Panc1 (cell line): ENCODE data around the gene DCAF15. TPM values are rescaled to one million over a fixed set of nuclear protein-coding genes. Genes with fewer than 3 reads are reported as not detected.

Experiments
- ATAC-seq: fragments of 200-7000 bp; cut with Tn5 transposase; 2 replicates; pipeline ENCODE4 v1.9.1; 2020; ENCODE audit warnings: mild to moderate bottlenecking, moderate library complexity
- BruUV-seq: library from RNA; stranded (reverse); fragments of 400-500 nt; replicated peaks from 2 replicates; lab custom pipeline; 2021; lab: Mats Ljungman, UMichigan
- CTCF ChIA-PET: fragments of 300-600 bp; sonication (Branson Sonifier 250); formaldehyde crosslinking; loops from one replicate; lab custom pipeline; 2022; ENCODE audit warnings: antibody characterized with exemption; lab: Charles Lee
- POLR2A ChIA-PET: fragments of 300-600 bp; sonication (Branson Sonifier 250); formaldehyde crosslinking; loops from one replicate; lab custom pipeline; 2022; ENCODE audit warnings: antibody characterized with exemption; lab: Charles Lee
- DNase-seq: peaks from one replicate; pipeline ENCODE4 v3.0.0-alpha.2; 2010; ENCODE audit warnings: low read depth, low spot score
- H3K27ac ChIP-seq: 2 replicates; pipeline ENCODE4 v1.5.1; 2011; ENCODE audit warnings: mild to moderate bottlenecking, low read length, inconsistent platforms
- H3K27me3 ChIP-seq: fragments of 200-500 bp; sonication (Bioruptor generic); 2 replicates; pipeline ENCODE4 v1.6.0; 2014; ENCODE audit warnings: low read length, inconsistent platforms; ENCODE audit not compliant: control insufficient read depth, insufficient read depth
- H3K36me3 ChIP-seq: fragments of 200-500 bp; sonication (Bioruptor generic); 2 replicates; pipeline ENCODE4 v1.5.1; 2014; ENCODE audit warnings: inconsistent platforms, mild to moderate bottlenecking, low read length, moderate library complexity; ENCODE audit not compliant: control insufficient read depth, insufficient read depth
- H3K4me1 ChIP-seq: 2 replicates; pipeline ENCODE4 v1.5.1; 2011; ENCODE audit warnings: inconsistent platforms, mild to moderate bottlenecking, low read length, moderate library complexity; ENCODE audit not compliant: control insufficient read depth, insufficient read depth
- H3K4me3 ChIP-seq, 2 experiments: 2 replicates each; pipeline ENCODE4 v1.5.1; 2011 to 2012; ENCODE audit warnings: low read depth in 2 of 2, low read length in 2 of 2, mild to moderate bottlenecking in 2 of 2, inconsistent platforms in 1 of 2, moderate library complexity in 1 of 2
- H3K9me3 ChIP-seq: fragments of 200-500 bp; sonication (Bioruptor generic); 2 replicates; pipeline ENCODE4 v1.5.1; 2014; ENCODE audit warnings: low read depth, mild to moderate bottlenecking, inconsistent platforms, low read length, moderate library complexity; ENCODE audit not compliant: control insufficient read depth, insufficient read depth
- POLR2AphosphoS5 ChIP-seq: IDR thresholded peaks from 2 replicates; pipeline ENCODE4 v1.6.1; 2012; ENCODE audit warnings: mild to moderate bottlenecking, low read depth, low read length, moderate library complexity
- REST ChIP-seq, 2 experiments: IDR thresholded peaks; 2 replicates each; pipeline ENCODE4 v1.6.1; 2011 to 2012; ENCODE audit warnings: low read depth in 2 of 2, control low read depth in 1 of 2, low read length in 1 of 2, mild to moderate bottlenecking in 1 of 2, moderate library complexity in 1 of 2; ENCODE audit not compliant: insufficient read depth in 1 of 2
- SIN3A ChIP-seq: IDR thresholded peaks from 2 replicates; pipeline ENCODE4 v1.6.1; 2012; ENCODE audit warnings: low read depth, mild to moderate bottlenecking, low read length, moderate library complexity, borderline replicate concordance; ENCODE audit not compliant: insufficient read depth
- TCF7L2 ChIP-seq: IDR thresholded peaks from 2 replicates; pipeline ENCODE4 v1.6.1; 2011; ENCODE audit warnings: mild to moderate bottlenecking, low read depth, low read length, inconsistent platforms
- in situ Hi-C: cut with HindIII; loops from 2 replicates; pipeline ENCODE4 v1.10.0; 2016; ENCODE audit warnings: low sequenced_read_pairs, low pct_unique_long_range_greater_than_20kb
- intact Hi-C: fragments of 100-400 bp; cut with micrococcal nuclease; formaldehyde crosslinking; loops from one replicate; pipeline ENCODE4 v1.10.0; 2022; ENCODE audit not compliant: unreplicated experiment
- total RNA-seq: library from RNA; stranded (reverse); gene quantifications from one replicate; pipeline ENCODE4 v1.2.1, GENCODE V29; 2021; ENCODE audit not compliant: unreplicated experiment
- TF ChIP-seq, protein P1 (sequence below): fragments of 450-650 bp; IDR thresholded peaks from 2 replicates; pipeline ENCODE4 v1.5.1; 2017; ENCODE audit warnings: mild to moderate bottlenecking

The DCAF15 gene
- total RNA-seq, 1 experiment from 2014 or later, result 38.8 TPM

DNA sequence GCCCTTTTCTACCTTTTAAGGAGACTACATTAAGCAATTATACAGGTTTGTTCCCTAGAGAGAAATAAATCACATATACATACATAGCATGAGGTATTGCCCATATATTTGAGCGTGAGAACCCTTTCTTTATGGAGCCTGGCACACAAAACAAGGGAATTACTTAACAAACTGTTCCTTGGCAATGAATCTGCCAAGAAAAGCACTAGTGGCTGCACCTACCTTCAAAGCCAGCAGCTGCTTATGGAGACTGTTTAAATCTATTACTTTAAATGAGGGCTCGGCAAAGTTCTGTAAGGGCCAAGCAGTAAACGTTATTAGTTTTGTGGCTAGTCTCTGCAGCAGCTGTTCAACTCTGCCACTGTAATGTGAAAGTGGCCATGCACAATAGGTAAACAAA lies 46.8 kb downstream of the DCAF15 start:
- intact Hi-C loops (no loop called here), in situ Hi-C loops (no loop called here)
- Histone ChIP-seq H3K9me3 (no peaks in the 10 kb centered on the region; the same call in 1 of the 2 replicates), H3K4me1 (peaks cover 4% of the 10 kb centered on the region; the same call in 1 of the 2 replicates), H3K27me3 (no peaks in the 10 kb centered on the region), H3K27ac (no peak overlapping the region), H3K36me3 (no peaks in the 10 kb centered on the region), H3K4me3 (no peak overlapping the region)
- no TSS peak for BruUV-seq
- no peak for TF ChIP-seq TCF7L2
- no peak for TF ChIP-seq POLR2AphosphoS5
- no peak for TF ChIP-seq SIN3A
- TF ChIP-seq REST (IDR thresholded peaks at IDR 0.05; ENCODE audit: insufficient read depth in 1 of 2, low read depth in 2 of 2, low read length in 1 of 2), result no peak
- TF ChIP-seq, protein P1, sequence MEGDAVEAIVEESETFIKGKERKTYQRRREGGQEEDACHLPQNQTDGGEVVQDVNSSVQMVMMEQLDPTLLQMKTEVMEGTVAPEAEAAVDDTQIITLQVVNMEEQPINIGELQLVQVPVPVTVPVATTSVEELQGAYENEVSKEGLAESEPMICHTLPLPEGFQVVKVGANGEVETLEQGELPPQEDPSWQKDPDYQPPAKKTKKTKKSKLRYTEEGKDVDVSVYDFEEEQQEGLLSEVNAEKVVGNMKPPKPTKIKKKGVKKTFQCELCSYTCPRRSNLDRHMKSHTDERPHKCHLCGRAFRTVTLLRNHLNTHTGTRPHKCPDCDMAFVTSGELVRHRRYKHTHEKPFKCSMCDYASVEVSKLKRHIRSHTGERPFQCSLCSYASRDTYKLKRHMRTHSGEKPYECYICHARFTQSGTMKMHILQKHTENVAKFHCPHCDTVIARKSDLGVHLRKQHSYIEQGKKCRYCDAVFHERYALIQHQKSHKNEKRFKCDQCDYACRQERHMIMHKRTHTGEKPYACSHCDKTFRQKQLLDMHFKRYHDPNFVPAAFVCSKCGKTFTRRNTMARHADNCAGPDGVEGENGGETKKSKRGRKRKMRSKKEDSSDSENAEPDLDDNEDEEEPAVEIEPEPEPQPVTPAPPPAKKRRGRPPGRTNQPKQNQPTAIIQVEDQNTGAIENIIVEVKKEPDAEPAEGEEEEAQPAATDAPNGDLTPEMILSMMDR, result no peak
- CTCF ChIA-PET, result no interaction called here
- POLR2A ChIA-PET, result no interaction called here
- no peak for ATAC-seq
- DNase-seq, result no peak

DNA sequence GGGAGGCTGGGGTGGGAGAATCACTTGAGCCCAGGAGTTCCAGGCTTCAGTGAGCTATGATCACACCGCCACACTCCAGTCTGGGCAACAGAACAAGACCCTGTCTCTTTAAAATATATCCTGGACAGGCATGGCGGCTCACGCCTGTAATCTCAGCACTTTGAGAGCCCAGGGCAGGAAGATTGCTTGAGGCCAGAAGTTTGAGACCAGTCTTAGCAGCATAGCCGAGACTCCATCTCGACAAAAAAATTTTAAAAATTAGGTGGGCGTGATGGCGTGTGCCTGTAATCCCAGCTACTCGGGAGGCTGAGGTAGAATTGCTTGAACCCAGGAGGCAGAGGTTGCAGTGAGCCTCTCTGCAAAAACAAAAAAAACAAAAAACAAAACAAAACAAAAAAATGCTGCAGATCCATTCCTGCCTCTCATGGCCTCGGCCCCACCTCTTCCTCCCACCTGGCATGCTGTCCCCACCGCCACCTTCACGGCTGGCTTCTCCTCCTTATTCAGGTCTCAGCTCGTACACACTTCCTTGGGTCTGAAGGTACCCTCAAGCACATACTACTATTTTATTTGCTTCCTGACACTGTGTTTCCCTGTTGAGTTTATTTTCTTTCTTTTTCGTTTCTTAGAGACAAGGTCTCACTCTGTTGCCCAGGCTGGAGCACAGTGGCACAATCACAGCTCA lies 48.5 kb downstream of the DCAF15 start:
- in situ Hi-C loops (no loop called here), intact Hi-C loops (no loop called here)
- H3K36me3 ChIP-seq, result no peaks in the 10 kb centered on the region; the same call in 1 of the 2 replicates
- H3K27ac ChIP-seq, result no peak overlapping the region
- ChIA-PET CTCF (no interaction called here), POLR2A (no interaction called here)
- H3K4me1 ChIP-seq, result peaks cover 12% of the 10 kb centered on the region
- no TSS peak for BruUV-seq
- no peak for ATAC-seq
- H3K4me3 ChIP-seq, result no peak overlapping the region
- TF ChIP-seq REST (IDR thresholded peaks at IDR 0.05; ENCODE audit: insufficient read depth in 1 of 2, low read depth in 2 of 2, low read length in 1 of 2) (no peak), SIN3A (no peak), POLR2AphosphoS5 (no peak), TCF7L2 (no peak)
- TF ChIP-seq, protein P1, result no peak
- DNase-seq, result no peak
- H3K9me3 ChIP-seq, result no peaks in the 10 kb centered on the region; the same call in 1 of the 2 replicates
- H3K27me3 ChIP-seq, result no peaks in the 10 kb centered on the region
